Endothelial cell of umbilical vein (primary cell): ENCODE measurements around the gene ADCYAP1R1. TPM values are rescaled to one million over a fixed set of nuclear protein-coding genes. Genes with fewer than 3 reads are reported as not detected.
A peak's percentile ranks its signal among the peaks of the same experiment; 100 is the strongest.

Source experiments
- BruUV-seq: library from RNA; stranded (reverse); fragments of 400-500 nt; replicated peaks from 2 replicates; lab custom pipeline; 2021; lab: Mats Ljungman, UMichigan
- CTCF ChIA-PET: fragments of 300-600, 350-600 bp; sonication (Branson Sonifier 250); formaldehyde crosslinking; loops from one replicate; lab custom pipeline; 2021; ENCODE audit warnings: antibody characterized with exemption, inconsistent platforms; lab: Charles Lee
- POLR2A ChIA-PET: fragments of 300-600, 350-600 bp; sonication (Branson Sonifier 250); formaldehyde crosslinking; loops from one replicate; lab custom pipeline; 2021; ENCODE audit warnings: antibody characterized with exemption, inconsistent platforms; lab: Charles Lee
- DNase-seq: peaks from one replicate; pipeline ENCODE4 v3.0.0-alpha.2; 2011; ENCODE audit warnings: low read depth, low spot score
- FAIRE-seq: peaks from 2 replicates; lab custom pipeline; 2011; peaks lifted over from hg19 to GRCh38; lab: Jason Lieb, UNC
- H2AFZ ChIP-seq: 2 replicates; pipeline ENCODE4 v1.6.0; 2012; ENCODE audit warnings: low read depth, low read length, control low read depth, inconsistent platforms
- H3K27ac ChIP-seq: 2 replicates; pipeline ENCODE4 v1.5.1; 2011; ENCODE audit warnings: low read depth, mild to moderate bottlenecking, control low read depth, low read length, moderate library complexity; ENCODE audit not compliant: insufficient read depth
- H3K27me3 ChIP-seq, 2 experiments: 2 replicates each; pipeline versions ENCODE4 v1.6.0 to v1.6.1; 2011; ENCODE audit warnings: low read length in 2 of 2, mixed read lengths in 1 of 2; ENCODE audit not compliant: control insufficient read depth in 2 of 2, insufficient read depth in 2 of 2
- H3K36me3 ChIP-seq, 2 experiments: 2 replicates in 1 of 2; 3 replicates in 1 of 2; pipeline ENCODE4 v1.5.1; 2011; ENCODE audit warnings: low read length in 2 of 2, mild to moderate bottlenecking in 1 of 2, moderate library complexity in 1 of 2; ENCODE audit not compliant: control insufficient read depth in 2 of 2, insufficient read depth in 2 of 2; ENCODE audit errors: extremely low read depth in 1 of 2
- H3K4me1 ChIP-seq: 3 replicates; pipeline ENCODE4 v1.5.1; 2011; ENCODE audit warnings: mild to moderate bottlenecking, low read length; ENCODE audit not compliant: control insufficient read depth, insufficient read depth; ENCODE audit errors: extremely low read depth
- H3K4me2 ChIP-seq: 2 replicates; pipeline ENCODE4 v1.6.1; 2011; ENCODE audit warnings: low read length, control low read depth, mixed read lengths; ENCODE audit not compliant: insufficient read depth
- H3K4me3 ChIP-seq, 3 experiments: fragments of 200-600 bp in 1 of 3; sonication (generic), shearing (Covaris generic) in 1 of 3; replicated peaks in 1 of 3; 2 replicates each; pipeline ENCODE4 v1.5.1; 2011 to 2016; ENCODE audit warnings: control low read depth in 3 of 3, low read length in 3 of 3, mild to moderate bottlenecking in 2 of 3, inconsistent platforms in 1 of 3, low read depth in 1 of 3, moderate library complexity in 1 of 3; ENCODE audit not compliant: insufficient read depth in 1 of 3
- H3K79me2 ChIP-seq: 2 replicates; pipeline ENCODE4 v1.6.0; 2012; ENCODE audit warnings: low read length, inconsistent platforms; ENCODE audit not compliant: control insufficient read depth, insufficient read depth
- H3K9ac ChIP-seq: replicated peaks from 2 replicates; pipeline ENCODE3; 2011; ENCODE audit warnings: low read length, control low read depth; ENCODE audit not compliant: insufficient read depth; ENCODE audit errors: extremely low read depth
- H3K9me1 ChIP-seq: replicated peaks from 3 replicates; pipeline ENCODE4 v1.6.0; 2011; ENCODE audit warnings: mild to moderate bottlenecking, low read length; ENCODE audit not compliant: control insufficient read depth, insufficient read depth; ENCODE audit errors: extremely low read depth
- H3K9me3 ChIP-seq: replicated peaks from 2 replicates; pipeline ENCODE4 v1.5.1; 2012; ENCODE audit warnings: low read length, inconsistent platforms; ENCODE audit not compliant: control insufficient read depth, insufficient read depth
- H4K20me1 ChIP-seq: replicated peaks from 2 replicates; pipeline ENCODE3; 2011; ENCODE audit warnings: mild to moderate bottlenecking, low read length; ENCODE audit not compliant: control insufficient read depth, insufficient read depth; ENCODE audit errors: extremely low read depth
- CTCF ChIP-seq, 2 donors: IDR thresholded peaks; 1 replicate in 1 of 2; 2 replicates in 1 of 2; pipeline ENCODE4 v1.5.1; 2011; ENCODE audit warnings: low read length in 2 of 2, mild to moderate bottlenecking in 2 of 2, moderate library complexity in 2 of 2, control low read depth in 1 of 2, inconsistent platforms in 1 of 2, low read depth in 1 of 2; ENCODE audit not compliant: insufficient read depth in 1 of 2; ENCODE audit errors: extremely low read depth in 1 of 2
- EZH2 ChIP-seq: IDR thresholded peaks from 2 replicates; pipeline ENCODE4 v1.6.1; 2012; ENCODE audit warnings: borderline replicate concordance, low read depth, mild to moderate bottlenecking, moderate library complexity, low read length, inconsistent platforms; ENCODE audit not compliant: severe bottlenecking
- FOS ChIP-seq: IDR thresholded peaks from 2 replicates; pipeline ENCODE4 v1.6.1; 2011; ENCODE audit warnings: mild to moderate bottlenecking, low read length, moderate library complexity, borderline replicate concordance; ENCODE audit not compliant: insufficient read depth
- GATA2 ChIP-seq: IDR thresholded peaks from 2 replicates; pipeline ENCODE4 v1.7.0; 2011; ENCODE audit warnings: low read depth, mild to moderate bottlenecking, moderate library complexity, mixed read lengths, low read length; ENCODE audit not compliant: insufficient read length, insufficient read depth
- JUN ChIP-seq: IDR thresholded peaks from 2 replicates; pipeline ENCODE4 v1.6.1; 2011; ENCODE audit warnings: borderline replicate concordance, low read depth; ENCODE audit not compliant: insufficient read length, insufficient read depth
- MAX ChIP-seq: IDR thresholded peaks from 2 replicates; pipeline ENCODE4 v1.6.1; 2011; ENCODE audit not compliant: insufficient read depth, insufficient read length
- MYC ChIP-seq: IDR thresholded peaks from one replicate; pipeline ENCODE4 v1.6.1; 2011; ENCODE audit warnings: mild to moderate bottlenecking, low read depth, low read length
- POLR2A ChIP-seq: IDR thresholded peaks from 2 replicates; pipeline ENCODE4 v1.6.1; 2012; ENCODE audit warnings: low read depth, mild to moderate bottlenecking, control low read depth, low read length
- POLR2AphosphoS5 ChIP-seq: IDR thresholded peaks from 2 replicates; pipeline ENCODE4 v1.6.1; 2012; ENCODE audit warnings: low read depth, mild to moderate bottlenecking, control low read depth, low read length, moderate library complexity; ENCODE audit not compliant: insufficient read depth
- dilution Hi-C: fragments of 300-500 bp; cut with MboI; formaldehyde crosslinking; loops from one replicate; pipeline ENCODE4 v1.15.0; 2019; ENCODE audit warnings: low sequenced_read_pairs; ENCODE audit not compliant: extremely low pct_ligation_motif_present
- intact Hi-C: fragments of 100-400 bp; cut with micrococcal nuclease; formaldehyde crosslinking; loops from one replicate; pipeline ENCODE4 v1.10.0; 2022
- polyA plus RNA-seq, 4 experiments: library from polyadenylated mRNA; depleted of rRNA in 3 of 4; stranded (reverse) in 3 of 4; unstranded in 1 of 4; fragments of >200 nt; gene quantifications; 2 replicates each; pipeline versions ENCODE4 v1.2.1 to v1.2.3, GENCODE V29; 2011 to 2012; ENCODE audit warnings: missing spikeins in 1 of 4
- total RNA-seq: library from RNA; stranded (reverse); gene quantifications from 2 replicates; pipeline ENCODE4 v1.2.3, GENCODE V29; 2021

Gene ADCYAP1R1
- total and polyA plus RNA-seq, 2 donors (not counting 3 experiments of a cell fraction or from before 2014, with no cell fraction given), result 0.04 TPM; not detected in 1

- no peaks in the 10 kb centered on the region for H3K36me3 ChIP-seq
- ChIA-PET POLR2A (no interaction called here), CTCF (interaction anchor here (0.8 to 1.9 kb wide), 6 partner anchors 13 to 1136 kb away, joined by 3 to 11 read pairs (median 3); no protein-coding TSS in a partner anchor)
- H3K27me3 ChIP-seq, result no peaks in the 10 kb centered on the region
- no peak overlapping the region for H3K4me3 ChIP-seq
- no peaks in the 10 kb centered on the region for H3K9me3 ChIP-seq
- H3K4me1 ChIP-seq, result peaks cover 12% of the 10 kb centered on the region
- H3K27ac ChIP-seq, result no peak overlapping the region
- FAIRE-seq (peak; percentile 84), DNase-seq (peak; percentile 6)
- TF ChIP-seq EZH2 (no peak), JUN (peak; percentile 45)
- intact Hi-C loops (no loop called here), dilution Hi-C loops (no loop called here)
- H3K79me2 ChIP-seq, result no peaks in the 10 kb centered on the region
- no peaks in the 10 kb centered on the region for H3K9me1 ChIP-seq
- no peaks in the 10 kb centered on the region for H4K20me1 ChIP-seq
- no peak overlapping the region for H3K4me2 ChIP-seq
- H3K9ac ChIP-seq, result no peak overlapping the region
- peak overlapping the region; percentile 20 for H2AFZ ChIP-seq
- no TSS peak for BruUV-seq
These were observed 21.9 kb downstream of the ADCYAP1R1 start for GRCh38 chr7:31074120-31074383.

- no peak overlapping the region for H3K4me2 ChIP-seq
- no peaks in the 10 kb centered on the region for H3K36me3 ChIP-seq
- H2AFZ ChIP-seq, result peak overlapping the region; percentile 20
- no peak for FAIRE-seq
- H3K4me3 ChIP-seq, result no peak overlapping the region
- DNase-seq, result no peak
- BruUV-seq, result no TSS peak
- no peaks in the 10 kb centered on the region for H3K9me1 ChIP-seq
- no peak overlapping the region for H3K27ac ChIP-seq
- peaks cover 15% of the 10 kb centered on the region for H3K4me1 ChIP-seq
- POLR2A ChIA-PET, result no interaction called here
- intact Hi-C loops (no loop called here), dilution Hi-C loops (no loop called here)
- no peak for TF ChIP-seq GATA2
- no peak for TF ChIP-seq CTCF (IDR thresholded peaks at IDR 0.05; ENCODE audit: extremely low read depth in 1 of 2, insufficient read depth in 1 of 2, low read depth in 1 of 2, low read length in 2 of 2)
- no peak for TF ChIP-seq MAX
- TF ChIP-seq FOS, result no peak
- TF ChIP-seq MYC, result no peak
- TF ChIP-seq POLR2AphosphoS5, result no peak
- TF ChIP-seq JUN, result no peak
- no peak for TF ChIP-seq EZH2
- no peak for TF ChIP-seq POLR2A
- H3K9me3 ChIP-seq, result no peaks in the 10 kb centered on the region
- no peak overlapping the region for H3K9ac ChIP-seq
- no peaks in the 10 kb centered on the region for H3K27me3 ChIP-seq
- CTCF ChIA-PET, result interaction anchor here (0.8 to 1.9 kb wide), 5 partner anchors 13 to 1136 kb away, joined by 3 to 11 read pairs (median 3); no protein-coding TSS in a partner anchor
- no peaks in the 10 kb centered on the region for H3K79me2 ChIP-seq
- no peaks in the 10 kb centered on the region for H4K20me1 ChIP-seq
These were observed 22.4 kb downstream of the ADCYAP1R1 start for GRCh38 chr7:31074403-31075085.
